GM18873 (cell line): ENCODE data around the gene SRI.

Experiments
- ATAC-seq: cut with Tn5 transposase; IDR thresholded peaks from one replicate; pipeline ENCODE4 v1.9.1; 2021; ENCODE audit warnings: mild to moderate bottlenecking, moderate library complexity, moderate number of reproducible peaks; ENCODE audit not compliant: unreplicated experiment, low FRiP score

The SRI gene

DNA sequence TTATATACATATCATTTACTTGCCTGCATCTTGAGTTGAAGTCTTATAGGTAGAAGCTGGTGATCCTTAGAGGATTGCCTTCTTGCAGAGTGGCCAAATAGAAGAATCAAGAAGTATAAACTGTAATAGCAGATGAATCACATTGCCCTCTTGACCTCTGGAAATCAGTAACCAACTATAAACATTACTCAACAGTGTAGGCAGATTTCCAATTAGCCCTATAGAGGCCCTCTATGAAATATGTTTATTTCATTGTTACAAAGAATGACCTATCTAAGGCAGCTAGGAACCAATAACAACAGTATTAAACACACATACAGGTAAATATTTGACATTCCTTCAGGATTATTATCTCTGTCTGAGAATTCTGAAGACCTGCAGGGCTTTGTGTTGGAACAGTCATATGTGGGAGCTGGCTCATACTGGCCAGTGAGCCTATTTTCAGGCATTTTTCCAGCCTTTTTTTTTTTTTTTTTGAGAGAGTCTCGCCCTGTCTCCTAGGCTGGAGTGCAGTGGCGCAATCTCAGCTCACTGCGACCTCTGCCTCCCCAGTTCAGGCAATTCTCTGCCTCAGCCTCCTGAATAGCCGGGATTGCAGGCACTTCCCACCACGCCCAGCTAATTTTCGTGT lies 7.2 kb upstream of the SRI start:
- ATAC-seq: no peak

DNA sequence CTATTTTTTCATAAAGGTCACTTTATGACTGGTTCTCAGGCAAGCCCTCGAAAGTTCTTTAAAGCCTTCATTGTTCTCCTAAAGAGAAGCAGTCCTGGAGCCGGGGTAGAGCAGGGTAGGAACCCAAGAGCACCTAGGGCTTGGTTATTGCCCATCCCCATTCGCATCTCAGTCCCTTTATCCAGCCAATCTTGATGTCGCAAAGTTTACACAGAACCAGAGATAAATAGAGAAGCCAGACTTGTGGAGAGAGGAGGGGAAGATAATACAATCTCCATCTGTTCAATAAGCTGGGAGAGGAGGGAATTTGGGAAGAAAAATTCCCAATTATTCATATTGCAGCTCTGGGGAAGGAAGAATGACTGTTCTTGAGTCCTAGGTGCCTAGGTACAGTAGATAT lies 6.4 kb upstream of the SRI start:
- ATAC-seq: no peak

DNA sequence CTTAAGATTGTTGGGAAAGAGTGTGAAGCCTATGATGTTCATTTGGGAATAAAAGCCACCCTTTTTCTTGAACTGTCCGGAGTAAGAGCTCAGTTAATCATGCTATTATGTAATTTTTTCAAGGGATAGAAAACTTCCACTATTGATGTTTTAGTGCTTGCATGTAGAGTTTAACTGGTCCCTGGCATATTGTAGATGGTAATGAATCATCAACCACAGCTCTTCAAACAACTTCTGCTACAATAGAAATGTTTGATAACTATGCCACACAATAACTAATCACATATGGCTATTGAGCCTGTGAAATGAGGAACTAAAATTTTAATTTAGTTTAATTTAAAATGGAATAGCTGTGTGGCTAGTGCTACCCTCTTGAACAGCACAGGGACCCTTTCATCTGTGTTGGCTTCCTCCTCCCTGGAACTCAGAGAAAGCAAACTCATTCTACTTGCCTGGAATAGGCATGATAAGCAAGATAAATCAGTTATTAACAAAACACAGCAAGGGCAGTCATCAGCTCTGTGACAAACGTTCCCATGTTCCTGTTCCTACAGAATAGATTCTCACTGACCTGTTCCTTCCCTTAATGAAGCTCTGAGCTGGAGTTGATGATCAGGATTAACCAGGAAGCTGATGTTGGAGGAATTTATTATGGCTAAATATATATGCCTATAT lies 4.9 kb upstream of the SRI start:
- no peak for ATAC-seq

DNA sequence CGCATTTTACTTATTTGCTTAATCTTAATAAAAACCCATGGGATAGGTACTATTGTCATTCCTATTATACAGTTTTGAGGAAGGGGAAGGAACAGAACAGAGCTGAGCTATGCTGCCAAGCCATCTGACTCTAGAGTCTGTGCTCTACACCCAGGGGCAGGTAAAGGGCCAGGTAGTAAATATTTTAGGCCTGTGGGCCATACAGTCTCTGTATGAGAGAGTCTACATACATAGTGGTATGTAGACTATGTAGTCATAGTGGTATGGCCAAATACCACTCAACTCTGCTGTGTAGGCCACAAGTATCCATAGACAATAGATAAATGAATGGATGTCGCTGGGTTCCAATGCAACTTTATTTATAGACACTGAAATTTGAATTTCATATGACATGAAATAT lies 3.4 kb upstream of the SRI start:
- ATAC-seq: no peak

DNA sequence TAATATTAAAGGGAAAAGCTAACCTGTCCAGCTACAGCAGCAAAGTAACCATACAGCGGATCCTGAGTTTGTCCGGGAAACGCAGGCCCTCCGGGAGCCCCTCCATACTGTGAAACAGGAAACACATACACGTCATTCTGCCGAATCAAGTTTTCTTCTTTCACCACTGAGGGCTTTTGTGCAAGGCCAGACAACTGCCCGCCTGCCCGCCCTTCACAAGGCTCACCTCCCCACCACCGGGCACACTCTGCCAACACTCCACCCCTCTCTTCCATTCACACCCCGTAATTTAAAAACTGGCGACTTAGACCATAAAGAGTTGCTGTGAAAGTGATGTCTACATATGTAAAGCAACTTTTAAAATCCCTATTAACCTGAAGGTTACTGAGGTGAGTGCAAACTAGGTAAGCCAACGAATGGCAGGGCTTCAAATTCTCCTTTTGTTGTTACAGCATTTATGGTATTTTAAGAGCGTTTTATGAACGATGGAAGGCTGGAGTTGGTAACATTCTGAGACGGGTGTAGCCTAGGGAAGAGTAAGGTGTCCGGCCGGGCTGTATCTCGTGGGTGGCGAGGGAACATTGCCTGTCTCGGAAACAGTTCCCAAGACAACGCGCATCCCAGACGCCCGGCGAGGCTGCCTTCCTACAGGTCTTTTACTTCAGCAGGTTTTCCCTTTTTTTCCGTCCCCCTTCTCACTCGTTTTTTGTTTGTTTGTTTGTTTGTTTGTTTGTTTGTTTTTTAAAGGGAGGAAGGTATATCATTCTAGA lies 817 bp downstream of the SRI start:
- ATAC-seq: peak; percentile 29

DNA sequence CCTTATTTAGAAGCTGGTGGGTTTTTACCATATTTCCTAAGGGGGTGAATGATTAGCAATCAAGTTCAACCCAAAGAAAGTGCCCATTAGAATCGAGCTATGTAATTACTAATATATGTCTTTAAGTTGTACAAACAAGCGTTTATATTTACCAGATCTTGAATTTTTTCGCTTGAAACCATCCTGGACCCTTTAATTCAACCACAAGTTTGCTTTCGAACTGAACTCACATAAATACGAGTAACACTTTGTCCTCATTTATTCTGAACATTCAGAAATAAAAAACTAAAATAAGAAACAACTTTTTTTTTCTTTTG lies 1.5 kb downstream of the SRI start:
- no peak for ATAC-seq

DNA sequence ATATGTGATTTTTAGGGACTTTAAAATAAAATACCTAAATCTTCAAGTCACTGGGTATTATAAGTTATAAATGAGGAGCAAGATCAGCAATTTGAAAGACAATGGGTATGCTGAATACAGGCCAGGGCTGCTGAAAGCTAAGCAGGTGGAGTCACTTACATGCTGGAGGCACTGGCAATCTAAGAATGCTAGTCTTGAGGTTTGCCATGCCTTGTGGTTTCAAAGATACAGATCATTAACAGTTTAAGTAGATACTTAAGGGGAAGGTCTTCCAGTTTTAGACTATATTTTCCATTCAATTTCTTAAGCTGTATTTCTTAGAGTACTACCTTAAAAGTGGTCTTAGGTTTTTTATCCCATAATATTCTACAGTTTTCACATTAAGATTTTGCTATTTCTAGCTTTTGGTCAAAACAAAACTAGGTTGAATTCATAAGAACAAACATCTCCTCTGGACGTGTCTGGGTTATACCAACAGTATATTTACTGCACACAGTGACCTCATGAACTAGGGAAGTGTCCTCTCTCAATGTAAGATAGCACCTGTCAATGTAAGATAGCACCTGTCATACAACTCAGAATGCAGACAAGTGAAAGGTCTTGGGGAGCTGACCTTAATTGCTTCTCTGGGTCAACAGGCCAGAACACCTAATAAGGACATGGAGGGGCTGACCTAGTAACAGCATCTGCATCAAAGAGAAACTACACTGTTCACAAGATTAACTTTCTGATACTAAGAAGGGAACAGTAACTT lies 2.0 kb downstream of the SRI start:
- peak; percentile 83 for ATAC-seq

DNA sequence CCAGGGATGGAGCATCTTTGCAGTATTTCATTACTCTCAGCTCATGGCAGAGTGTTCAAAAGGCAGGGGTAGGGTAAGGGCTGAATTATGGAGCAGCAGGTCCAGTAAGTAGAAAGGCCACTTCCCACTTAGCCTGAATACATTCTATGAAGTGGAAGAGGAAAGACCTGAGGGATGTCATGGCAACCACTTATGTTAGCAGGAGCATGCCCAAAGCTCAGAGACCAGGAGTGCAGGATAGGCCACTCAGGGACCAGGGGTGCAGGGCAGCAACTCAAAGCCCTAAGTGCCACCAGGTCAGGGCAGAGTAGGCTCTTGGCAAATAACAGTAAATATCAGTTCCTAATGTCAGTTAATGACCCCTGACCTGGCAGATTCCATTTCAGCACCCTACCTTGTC lies 3.6 kb downstream of the SRI start:
- ATAC-seq: no peak

DNA sequence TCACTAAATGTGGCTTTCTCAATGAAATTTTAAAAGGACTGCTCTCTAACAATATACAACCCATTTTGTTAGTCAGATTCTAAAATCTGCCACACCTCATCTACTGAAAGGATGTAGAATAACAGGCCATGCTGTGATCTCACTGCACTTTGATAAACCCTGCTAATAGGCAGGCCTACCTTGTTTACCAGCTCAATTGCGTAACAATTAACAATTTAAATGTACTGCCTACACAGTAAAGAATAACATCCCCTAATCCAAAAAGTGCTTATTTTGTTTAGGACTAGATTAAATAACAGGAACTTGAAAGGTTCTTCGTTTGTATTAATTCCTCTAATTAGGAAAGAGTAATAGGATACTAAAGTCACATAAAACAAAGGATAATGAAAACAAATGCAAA lies 4.5 kb downstream of the SRI start:
- no peak for ATAC-seq

DNA sequence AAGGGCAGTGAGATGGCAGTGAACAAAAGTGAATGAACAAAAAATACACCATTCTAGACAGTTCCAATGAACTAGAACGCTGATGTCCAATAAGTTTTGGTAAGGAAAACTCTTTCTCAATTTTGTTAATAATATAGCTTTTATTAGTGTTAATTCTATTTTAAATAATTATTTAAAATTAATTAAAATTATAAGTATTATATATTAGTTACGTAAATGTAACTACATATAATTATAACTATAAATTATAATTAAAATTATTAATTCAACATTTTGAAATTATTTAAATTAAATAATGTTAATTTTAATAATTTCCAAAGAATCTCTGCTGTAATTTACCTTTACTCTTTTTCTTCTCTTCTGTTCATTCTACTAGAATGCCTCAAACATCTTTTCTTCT lies 5.4 kb downstream of the SRI start:
- no peak for ATAC-seq

DNA sequence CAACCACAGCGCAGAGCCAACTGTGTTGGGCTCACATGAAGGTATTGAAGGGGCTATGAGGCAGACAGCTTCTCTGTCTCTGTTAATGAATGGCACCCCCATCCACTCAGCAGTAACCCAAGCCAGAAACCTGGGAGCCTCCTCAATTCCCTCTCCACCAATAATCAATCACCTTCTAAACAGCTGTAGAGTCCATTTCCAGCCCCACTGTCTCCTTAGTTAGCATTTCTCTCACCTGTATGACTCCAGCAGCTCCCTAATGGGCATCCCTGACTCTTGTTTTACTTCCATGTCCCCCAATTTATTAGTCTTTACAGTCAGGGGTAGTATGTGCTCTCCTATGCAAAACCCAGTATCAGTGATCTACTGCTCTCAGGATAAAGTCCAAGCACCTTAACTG lies 6.9 kb downstream of the SRI start:
- ATAC-seq: no peak

DNA sequence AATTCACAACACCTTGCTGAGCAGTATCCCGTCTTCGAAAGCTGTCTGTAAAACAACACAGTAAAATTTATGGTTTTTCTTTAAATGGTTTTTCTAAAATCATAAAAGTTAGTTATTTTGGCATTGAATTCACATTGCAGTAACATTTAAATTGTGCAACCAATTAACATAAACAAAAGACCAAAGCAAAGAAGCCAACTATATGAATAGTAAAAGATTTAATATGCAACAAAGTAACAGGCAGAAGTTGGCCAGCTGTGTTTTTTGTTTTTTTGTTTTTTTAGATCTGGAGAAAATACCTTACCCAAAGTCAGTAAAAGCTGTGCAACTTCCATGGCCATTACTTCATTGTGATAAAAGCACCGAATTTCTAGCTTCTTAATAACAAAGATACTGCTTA lies 11.3 kb downstream of the SRI start:
- ATAC-seq: no peak

DNA sequence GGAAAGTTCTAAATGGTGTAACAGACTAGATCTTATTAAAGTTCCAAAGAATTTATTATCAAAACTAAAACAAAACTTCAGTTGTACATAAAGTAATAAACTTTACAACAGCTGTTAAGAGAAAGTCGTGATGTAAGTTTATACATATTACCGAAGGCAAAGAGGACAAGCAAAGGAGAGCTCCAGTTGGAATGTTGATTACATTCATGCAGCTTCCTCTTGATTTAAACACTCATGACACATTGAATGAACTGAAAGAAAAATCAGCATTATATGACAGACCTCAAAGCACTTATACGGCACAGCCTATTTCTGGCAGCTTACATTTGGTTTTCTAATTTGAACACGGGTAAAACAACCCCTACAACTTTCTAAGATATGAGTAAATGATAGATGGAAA lies 13.6 kb downstream of the SRI start:
- no peak for ATAC-seq

DNA sequence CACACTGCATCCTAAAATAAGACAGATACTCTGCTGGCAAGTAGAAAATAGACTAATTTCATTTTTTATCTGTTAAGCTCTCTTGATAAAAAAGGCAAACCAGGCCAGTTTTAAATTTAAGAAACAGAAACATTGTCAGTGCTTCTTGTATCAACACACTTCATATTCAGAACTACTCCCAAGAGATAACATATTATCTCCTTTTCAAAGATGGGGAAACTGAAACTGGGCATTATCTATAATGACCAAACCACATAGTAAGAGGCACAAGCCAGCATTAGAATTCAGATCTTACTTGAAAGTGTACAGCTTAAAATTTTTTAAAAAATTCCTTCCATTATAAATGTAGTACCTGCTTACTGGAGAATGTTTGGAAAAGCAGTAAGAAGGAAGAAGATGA lies 14.7 kb downstream of the SRI start:
- ATAC-seq: no peak

DNA sequence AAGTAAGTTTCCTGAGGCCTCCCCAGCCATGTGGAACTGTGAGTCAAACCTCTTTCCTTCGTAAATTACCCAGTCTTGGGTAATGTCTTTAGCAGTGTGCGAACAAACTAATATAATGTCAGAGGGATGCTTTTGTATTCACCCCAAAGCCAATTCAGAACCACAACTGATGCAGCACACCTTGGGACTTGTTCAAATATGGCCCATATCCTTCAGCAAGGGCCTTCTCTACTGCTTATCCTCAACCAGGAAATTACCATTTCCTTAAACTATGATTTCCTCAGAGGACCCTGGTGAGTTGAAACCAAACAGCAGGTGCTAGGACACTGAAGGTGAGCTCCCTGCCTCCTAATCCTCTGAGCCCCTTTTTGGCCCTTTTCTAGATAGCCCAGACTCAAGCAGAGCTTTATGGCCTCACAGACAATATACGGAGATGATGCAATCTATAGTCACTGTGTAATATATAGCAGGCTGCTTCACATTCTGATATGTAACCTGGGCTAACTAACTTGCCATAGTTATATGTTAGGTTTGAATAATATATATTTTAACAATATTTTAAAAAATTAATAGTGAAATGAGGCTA lies 15.2 kb downstream of the SRI start:
- ATAC-seq: no peak

DNA sequence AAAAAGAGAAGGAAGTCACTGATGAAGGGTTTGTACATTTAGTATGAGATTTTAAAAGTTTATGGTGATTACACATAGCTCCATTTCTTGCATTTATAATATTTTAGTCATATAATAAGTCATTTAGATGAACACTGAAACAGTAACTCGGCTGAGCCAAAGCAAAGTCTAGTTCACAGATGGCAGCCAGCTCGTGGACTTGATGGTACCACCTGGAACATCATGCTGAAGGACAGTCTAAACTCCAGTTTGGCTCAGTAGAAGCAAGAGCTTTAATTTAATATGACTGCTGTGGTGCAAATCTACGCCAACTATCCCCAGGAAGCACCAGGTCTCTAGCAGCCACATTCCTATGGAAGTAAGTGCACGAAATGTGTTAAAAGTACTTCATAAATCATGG lies 16.4 kb downstream of the SRI start:
- ATAC-seq: no peak

DNA sequence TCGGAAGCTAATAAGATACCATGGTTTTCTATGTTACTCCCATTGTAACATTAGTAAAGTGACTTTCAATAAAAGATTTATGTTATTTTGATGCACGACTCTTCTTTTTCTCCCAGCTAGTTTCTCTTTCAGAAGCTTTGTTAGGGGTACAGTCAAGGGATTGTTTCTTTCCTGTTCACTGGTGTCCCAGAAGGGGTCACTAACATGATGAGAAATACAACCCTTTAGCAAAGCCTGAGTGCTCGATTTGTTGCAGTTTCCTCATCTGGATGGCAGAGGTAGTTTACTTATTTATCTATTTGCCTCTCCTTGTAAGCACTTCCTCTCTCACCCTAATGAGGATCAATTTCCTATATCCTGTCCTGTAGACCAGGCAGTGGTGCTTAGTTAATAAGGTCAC lies 17.0 kb downstream of the SRI start:
- ATAC-seq: no peak

DNA sequence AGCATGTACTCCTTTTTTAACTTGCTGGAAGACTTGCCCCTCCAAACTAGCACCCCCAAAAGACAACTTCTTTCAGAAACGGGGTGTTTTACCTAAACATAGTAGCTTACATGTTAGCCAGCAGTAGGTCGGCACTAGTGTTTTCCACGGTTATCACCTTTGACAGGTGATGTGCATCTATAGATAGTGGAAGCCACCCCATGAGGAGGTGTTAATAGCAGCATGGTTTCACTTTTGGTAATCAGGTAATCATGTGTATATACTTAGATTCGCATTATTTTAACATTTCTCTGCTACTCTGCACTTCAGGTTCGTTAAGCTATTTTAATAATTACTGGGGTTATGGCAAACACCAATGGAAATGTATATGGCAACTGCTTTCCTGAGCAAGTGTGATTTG lies 17.6 kb downstream of the SRI start:
- ATAC-seq: no peak

DNA sequence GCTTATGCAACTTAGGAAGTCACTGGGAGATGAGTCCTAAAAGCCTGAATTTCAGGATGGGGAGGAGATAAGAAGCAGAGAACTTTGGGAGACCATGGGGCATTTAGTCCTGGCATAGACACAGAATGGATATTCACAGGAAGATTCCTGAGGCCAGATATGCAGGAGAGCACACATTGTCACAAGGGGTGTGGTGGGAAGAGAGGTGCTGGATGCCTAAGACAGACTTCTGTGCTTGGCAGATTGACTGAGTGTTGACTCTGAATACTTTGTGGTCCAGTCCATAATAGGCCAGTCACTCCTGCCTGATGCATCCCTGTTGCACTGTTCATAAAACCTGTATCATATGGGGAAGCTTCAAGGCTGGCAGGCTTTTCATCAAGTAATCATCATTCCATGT lies 18.5 kb downstream of the SRI start:
- ATAC-seq: no peak

DNA sequence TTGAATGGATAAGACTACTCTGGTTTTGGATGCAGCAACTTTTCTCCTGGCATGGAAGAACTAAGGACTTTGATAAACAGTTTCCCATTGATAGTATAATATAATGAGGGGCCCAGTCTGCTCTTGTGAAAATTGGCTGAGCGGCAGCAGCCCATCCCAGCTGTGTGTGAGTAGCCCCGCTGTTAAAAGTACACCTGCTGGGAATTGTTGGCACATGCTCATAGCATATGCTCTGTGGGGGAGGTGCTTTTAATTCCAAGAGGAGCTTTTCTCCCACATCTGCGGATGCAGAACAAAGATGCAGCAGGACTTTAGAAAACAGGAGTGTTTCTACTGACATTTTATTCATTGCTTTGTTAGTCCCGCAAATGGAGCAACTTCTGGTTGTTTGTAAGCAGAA lies 19.0 kb downstream of the SRI start:
- no peak for ATAC-seq

DNA sequence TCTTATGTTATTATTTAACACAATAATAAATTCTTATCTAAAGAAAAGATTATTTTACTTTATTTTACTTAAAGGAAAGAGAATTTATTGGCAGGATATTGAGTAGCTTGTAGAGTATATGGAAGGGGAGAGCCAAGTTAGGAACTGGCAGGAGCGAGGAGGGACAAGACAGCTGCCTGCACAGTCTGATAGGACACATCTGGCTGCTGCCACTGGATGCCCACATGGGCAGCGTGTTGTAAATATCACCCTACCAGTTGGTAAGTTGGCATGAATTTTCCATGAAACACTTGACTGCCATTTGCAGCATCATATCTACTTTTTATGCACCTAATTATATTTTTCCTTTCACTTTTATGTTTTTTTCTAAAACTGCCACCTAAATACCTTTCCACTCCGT lies 19.6 kb downstream of the SRI start:
- ATAC-seq: no peak
